Left forelimb (tissue), 1 donor: ENCODE measurements around the gene MPV17.
"Not testable (repeated sequence)": the region's sequence is repeated elsewhere in the genome, so short reads cannot be mapped to it uniquely, and the experiment has no call there.

Experiments used
- DNase-seq: peaks from one replicate; pipeline ENCODE4 v3.0.0-alpha.2; 2018; ENCODE audit warnings: low spot score

The MPV17 gene

GRCh38 chr2:27297195-27297594 is 25.7 kb downstream of the MPV17 start:
- no peak for DNase-seq

- no peak for DNase-seq
These were observed 26.4 kb downstream of the MPV17 start for GRCh38 chr2:27296481-27296880.

DNA sequence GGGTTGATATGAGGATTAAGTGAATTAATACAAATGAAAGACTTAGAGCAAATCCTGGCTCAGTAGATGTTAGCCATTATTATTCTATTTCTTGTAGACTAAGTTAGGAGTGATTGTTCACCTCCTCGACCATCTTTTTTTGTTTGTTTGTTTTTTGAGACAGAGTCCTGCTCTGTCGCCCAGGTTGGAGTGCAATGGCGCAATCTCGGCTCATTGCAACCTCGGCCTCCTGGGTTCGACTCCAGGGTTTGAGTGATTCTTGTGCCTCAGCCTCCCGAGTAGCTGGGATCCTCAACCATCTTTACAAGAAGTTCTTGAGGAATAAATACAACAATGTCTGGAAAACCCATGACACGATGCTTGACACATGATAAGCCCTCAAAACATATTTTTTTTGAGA is 28.0 kb downstream of the MPV17 start:
- no peak for DNase-seq

DNA sequence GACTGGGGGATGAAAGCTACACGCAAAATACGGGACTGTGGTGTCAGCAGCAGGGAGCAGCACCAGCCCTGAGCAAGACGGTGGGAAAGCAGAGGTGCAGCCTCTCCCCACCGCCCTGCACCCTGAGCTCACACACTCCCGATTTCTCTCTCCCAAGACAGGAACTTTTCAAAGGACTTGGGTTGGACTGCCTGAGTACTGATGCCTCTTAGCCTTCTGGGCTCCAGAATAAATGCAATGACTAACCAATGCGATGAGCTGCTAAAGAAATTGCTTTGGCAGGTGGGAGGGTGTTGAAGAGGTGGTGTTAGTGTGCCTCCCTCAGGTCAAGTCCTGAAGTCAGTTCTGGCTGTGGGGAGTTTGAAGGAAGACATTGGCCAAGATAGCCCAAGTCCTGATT is 31.0 kb downstream of the MPV17 start:
- DNase-seq = no peak

DNA sequence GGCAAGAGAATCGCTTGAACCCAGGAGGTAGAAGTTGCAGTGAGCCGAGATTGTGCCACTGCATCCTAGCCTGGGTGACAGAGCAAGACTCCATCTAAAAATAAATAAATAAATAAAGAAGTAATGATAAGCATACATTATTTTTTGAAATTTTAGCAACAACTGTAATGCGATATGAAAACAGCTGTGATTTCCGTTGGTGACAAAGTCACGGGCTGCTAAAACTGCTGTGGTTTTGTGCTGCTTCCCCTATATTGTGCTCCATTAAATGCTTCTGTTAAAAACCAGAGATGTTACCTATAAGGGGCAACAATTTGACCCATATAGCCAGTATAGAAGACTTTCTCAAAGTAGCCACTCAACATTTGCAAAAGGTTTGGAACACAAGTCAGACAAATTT is 32.3 kb downstream of the MPV17 start:
- DNase-seq = no peak

DNA sequence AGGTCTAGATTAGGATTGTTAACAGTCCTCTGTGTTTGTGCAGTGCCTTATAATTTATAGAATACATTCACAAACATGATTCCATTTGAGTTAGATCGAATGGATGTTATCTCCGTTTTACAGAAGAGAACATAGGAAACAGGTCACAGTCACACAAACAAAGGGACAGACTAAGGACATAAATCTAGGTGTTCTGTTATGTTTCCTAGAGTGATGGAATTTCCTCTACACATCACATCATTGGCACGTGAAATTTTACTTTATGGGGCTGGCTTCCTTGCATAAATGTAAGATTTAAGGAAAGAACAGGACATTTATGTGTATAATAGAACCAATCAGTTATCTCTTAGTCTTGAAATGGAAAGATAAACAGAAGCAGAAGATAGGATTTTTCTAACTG is 34.3 kb downstream of the MPV17 start:
- DNase-seq = no peak

- no peak for DNase-seq
These were observed 37.4 kb downstream of the MPV17 start for GRCh38 chr2:27285481-27285880.

- DNase-seq = no peak
These were observed 37.9 kb downstream of the MPV17 start for GRCh38 chr2:27284996-27285395.

DNA sequence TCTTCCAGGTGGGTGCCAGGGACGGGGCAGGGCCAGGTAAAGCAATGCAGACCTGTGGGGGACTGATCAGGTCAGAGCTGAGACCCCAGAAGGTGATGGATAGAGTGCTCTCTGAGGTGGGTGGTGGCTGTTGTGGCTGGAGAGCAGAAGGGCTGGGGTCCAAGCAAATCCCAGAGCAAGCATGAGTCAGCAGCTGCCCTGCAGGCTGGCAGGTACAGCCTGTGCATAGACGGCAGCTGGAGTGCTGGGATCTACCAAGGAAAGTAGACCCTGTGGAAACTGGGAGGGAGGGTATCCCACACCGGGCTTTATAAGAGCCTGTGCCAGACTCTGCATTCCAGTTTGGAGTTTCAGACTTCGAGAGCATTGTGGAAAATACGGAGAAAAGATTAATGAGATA is 40.0 kb downstream of the MPV17 start:
- no peak for DNase-seq

DNA sequence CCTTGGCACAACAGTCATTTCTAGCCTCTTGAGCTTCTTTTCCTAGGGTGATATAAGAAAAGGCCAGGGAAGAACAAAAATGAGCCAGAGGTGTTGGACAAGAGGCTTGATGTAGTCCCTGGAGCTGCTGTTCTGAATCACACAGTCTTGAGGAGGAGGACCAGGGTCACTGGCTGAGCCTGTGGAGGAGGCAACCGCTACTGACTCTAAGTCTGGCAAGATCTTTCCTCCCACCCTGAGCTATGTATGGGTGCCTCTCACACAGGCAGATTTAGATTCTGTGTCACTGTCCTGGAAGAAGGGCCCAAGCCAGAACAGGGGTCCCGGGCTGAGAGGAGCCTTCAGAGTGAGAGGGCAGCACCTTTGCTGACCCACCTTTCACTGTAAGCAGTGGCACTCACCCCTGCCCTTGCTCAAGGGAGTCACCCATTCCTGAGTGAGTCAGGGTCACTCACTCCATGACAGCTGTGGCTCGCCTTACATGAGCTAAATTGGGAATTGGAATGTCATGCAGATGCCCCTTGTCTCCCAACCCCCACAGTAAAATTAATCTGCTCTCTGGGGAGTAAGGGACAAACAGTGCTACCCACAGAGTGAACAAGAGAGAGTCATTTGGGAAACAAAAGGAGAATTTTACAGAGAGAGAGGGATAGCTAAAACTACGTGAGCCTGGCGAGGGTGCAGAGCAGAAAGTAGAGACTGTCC is 40.9 kb downstream of the MPV17 start, which contains the start of gene TRIM54:
Gene TRIM54 (plus strand): TSS at position 575 of the 705 bp plus-strand sequence. CDS start 303 bp downstream, outside the sequence.
- DNase-seq = no peak

- DNase-seq = no peak
These were observed 41.5 kb downstream of the MPV17 start for GRCh38 chr2:27281442-27281841.

DNA sequence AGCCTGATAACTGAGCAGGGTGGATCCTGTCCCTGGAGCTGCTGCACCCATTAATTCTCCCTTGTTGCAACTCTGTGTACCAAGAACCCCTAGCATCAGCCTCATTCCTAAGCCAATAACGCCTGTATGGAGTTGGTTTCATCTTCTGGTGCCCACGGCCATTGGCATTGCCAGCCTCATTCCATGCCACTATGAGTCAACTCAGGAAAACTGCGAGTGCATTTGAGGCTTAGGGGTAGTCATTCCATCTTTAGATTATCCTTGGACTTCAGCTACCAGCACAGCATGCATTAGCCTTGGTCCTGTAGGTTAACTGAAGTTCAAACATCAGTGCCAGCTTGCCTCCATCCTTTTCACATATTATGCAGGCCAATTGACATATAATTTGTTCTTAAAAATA is 42.1 kb downstream of the MPV17 start:
- no peak for DNase-seq

GRCh38 chr2:27278010-27278409 is 44.9 kb downstream of the MPV17 start:
- no peak for DNase-seq

- no peak for DNase-seq
These were observed 47.4 kb downstream of the MPV17 start, which contains the start of gene DNAJC5G for GRCh38 chr2:27275211-27276150. Gene DNAJC5G, plus strand, starts transcription at chr2:27275433. Its CDS starts 1,296 bp downstream, at chr2:27276729.

DNA sequence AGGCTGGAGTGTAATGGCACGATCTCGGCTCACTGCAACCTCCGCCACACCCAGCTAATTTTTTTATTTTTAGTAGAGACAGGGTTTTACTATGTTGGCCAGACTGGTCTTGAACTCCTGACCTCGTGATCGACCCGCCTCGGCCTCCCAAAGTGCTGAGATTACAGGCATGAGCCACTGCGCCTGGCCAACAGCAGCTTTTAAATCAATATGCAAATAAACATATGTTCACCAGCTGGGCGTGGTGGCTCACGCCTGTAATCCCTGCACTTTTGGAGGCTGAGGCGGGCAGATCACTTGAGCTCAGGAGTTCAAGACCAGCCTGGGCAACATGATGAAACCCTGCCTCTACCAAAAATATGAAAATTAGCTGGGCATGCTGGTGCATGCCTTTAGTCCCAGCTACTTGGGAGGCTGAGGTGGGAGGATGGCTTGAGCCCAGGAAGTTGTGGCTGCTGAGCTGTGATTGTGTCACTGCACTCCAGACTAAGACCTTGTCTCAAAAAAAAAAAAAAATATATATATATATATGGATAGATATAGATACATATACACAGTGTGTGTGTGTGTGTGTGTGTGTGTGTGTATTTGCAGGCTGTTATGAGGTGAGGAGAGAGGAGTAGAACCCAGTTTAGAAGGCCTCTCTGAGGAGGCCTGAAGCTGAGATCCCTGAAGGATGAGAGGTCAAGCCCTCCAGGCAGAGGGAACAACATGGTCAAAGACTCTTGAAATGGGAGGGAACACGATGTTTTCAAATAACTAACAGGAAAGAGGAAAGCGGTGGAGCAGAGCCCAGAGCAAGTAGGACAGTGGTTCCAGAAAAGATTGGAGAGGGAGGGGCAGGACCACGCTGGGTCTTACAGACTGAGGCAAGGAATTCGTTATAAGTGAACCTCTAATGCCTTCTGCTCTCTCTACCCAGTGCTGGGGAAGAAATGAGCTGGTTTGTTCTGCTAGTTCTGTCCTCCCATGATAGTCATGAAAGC is 50.1 kb downstream of the MPV17 start:
- not testable (repeated sequence) for DNase-seq

DNA sequence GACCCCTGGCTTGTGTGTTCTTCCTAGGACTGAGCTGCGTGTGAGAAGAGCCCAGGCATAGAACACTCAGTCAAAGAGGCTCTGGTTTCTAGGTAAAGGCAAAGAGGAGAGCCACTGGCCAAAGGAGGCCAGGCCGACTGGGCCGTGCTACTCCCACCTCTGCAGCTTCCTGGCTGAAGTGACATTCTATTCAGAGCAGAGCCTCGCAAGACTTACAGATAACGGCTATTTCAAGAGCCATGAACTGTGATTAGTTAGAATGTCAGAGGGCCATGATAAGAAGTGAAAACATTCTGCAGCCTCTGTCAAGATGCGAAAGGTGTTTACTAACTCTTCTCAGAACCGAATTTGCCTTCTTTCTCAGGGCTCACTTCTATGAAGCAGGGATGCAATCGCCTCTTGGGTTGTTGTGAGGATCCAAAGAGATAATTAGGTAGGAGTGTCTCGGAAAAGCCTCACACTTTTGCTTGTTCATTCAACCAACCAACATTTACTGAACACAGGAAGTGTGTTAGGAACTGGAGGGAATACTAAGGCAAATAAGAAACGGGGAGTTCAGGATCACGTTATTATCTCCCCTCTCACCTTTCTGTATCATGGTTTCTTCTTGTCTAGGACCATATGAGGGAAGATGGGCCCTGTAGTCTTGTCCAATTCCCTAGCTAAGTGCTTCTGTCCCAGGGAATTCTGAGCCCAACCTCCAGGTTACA is 51.1 kb downstream of the MPV17 start:
- no peak for DNase-seq

DNA sequence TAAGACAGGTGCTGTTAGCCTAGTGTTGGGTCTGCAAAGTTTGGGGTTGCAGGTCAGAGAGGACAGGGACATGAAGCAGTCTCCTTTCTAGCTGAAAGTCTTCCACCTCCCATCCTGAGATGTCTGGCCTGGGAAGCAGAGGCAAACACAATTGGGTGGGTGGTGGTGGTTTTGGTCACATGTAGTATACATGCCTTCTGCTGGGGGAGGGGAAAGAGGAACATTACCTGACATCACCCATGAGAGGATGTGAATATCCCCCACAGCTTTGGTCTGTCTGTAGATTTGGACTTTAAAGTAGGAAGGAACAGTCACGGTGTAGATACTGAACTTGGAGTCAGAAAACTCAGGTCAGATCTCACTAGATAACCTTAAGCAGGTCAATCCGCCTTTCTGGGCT is 52.2 kb downstream of the MPV17 start:
- no peak for DNase-seq

DNA sequence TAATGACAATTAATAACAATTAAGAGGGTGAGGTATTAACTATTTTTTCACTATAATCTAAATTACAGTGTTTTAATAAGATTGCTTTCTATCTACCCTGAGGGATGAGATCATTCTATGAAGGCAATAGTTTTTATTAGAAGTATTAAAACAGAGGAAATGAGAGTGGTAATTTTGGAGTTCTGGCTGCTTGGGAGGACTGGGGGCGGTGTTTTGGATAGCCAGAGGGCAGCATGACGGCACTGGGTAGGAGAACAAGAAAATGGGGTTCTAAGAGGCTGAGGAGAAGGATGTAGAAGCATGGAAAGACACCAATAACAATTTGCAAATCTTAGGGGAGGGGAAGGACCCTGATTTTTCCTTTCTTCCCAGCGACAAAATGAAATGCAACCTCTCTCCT is 52.8 kb downstream of the MPV17 start:
- DNase-seq = no peak

DNA sequence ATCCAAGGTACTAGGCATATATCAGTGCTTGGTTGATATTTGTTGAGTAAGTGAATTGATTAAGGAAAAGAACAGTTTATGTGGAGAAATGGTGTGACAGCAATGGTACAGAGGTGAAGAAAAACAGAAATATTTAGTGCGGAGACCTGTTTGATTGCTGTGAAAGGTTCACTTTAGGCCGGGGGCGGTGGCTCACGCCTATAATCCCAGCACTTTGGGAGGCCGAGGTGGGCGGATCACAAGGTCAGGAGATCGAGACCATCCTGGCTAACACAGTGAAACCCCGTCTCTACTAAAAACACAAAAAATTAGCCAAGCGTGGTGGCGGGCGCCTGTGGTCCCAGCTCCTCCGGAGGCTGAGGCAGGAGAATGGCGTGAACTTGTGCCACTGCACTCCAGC is 54.6 kb downstream of the MPV17 start:
- not testable (repeated sequence) for DNase-seq

GRCh38 chr2:27265536-27265870 is 57.4 kb downstream of the MPV17 start:
- DNase-seq = no peak
